HepG2 (cell line): ENCODE data around the gene PODXL2. TPM values are rescaled to one million over a fixed set of nuclear protein-coding genes. Genes with fewer than 3 reads are reported as not detected.

ENCODE experiments used
- ATAC-seq: fragments of 200-7000 bp; cut with Tn5 transposase; 3 replicates; pipeline ENCODE4 v1.9.1; 2020; ENCODE audit warnings: mild to moderate bottlenecking, moderate library complexity
- BruUV-seq: library from RNA; stranded (reverse); fragments of 400-500 nt; replicated peaks from 2 replicates; lab custom pipeline; 2021; lab: Mats Ljungman, UMichigan
- CTCF ChIA-PET: fragments of 300-600 bp; formaldehyde crosslinking; extraction: SDS; loops from one replicate; lab custom pipeline; 2021; ENCODE audit warnings: low total read pairs, inconsistent platforms, low intra/inter-chr PET ratio; lab: Yijun Ruan, JAX
- POLR2A ChIA-PET: fragments of 350-600 bp; sonication (Branson Sonifier 250); formaldehyde crosslinking; loops from one replicate; lab custom pipeline; 2020; ENCODE audit warnings: antibody characterized with exemption, inconsistent platforms; lab: Yijun Ruan, JAX
- DNase-seq: peaks from one replicate; pipeline ENCODE4 v3.0.0-alpha.2; 2015; ENCODE audit warnings: low spot score
- FAIRE-seq: peaks from 3 replicates; lab custom pipeline; 2011; peaks lifted over from hg19 to GRCh38; lab: Jason Lieb, UNC
- H2AFZ ChIP-seq: one replicate; pipeline ENCODE4 v1.6.1; 2011; ENCODE audit warnings: low read length, inconsistent platforms
- H3K27ac ChIP-seq: fragments of 300-600 bp; 3 replicates; pipeline ENCODE4 v1.8.0; 2011; ENCODE audit warnings: mixed run types, mild to moderate bottlenecking, mixed read lengths, low read length, inconsistent platforms; ENCODE audit not compliant: insufficient read depth; ENCODE audit errors: extremely low read length
- H3K27me3 ChIP-seq, 2 experiments: fragments of 200-600 bp in 1 of 2; 2 replicates in 1 of 2; 3 replicates in 1 of 2; pipeline versions ENCODE4 v1.6.0 to v1.8.0; 2011; ENCODE audit warnings: low read length in 2 of 2, mild to moderate bottlenecking in 2 of 2, moderate library complexity in 2 of 2, inconsistent platforms in 1 of 2; ENCODE audit not compliant: insufficient read depth in 2 of 2, control insufficient read depth in 1 of 2
- H3K36me3 ChIP-seq, 2 experiments: fragments of 200-600 bp in 1 of 2; replicated peaks in 1 of 2; 2 replicates in 1 of 2; 3 replicates in 1 of 2; pipeline versions ENCODE4 v1.5.1 to v1.8.0; 2011; ENCODE audit warnings: low read length in 2 of 2, inconsistent platforms in 1 of 2; ENCODE audit not compliant: insufficient read depth in 2 of 2, control insufficient read depth in 1 of 2
- H3K4me1 ChIP-seq: 2 replicates; pipeline ENCODE4 v1.5.1; 2012; ENCODE audit warnings: low read length, inconsistent platforms; ENCODE audit not compliant: insufficient read depth
- H3K4me2 ChIP-seq: 2 replicates; pipeline ENCODE4 v1.6.0; 2011; ENCODE audit warnings: low read depth, low read length, inconsistent platforms
- H3K4me3 ChIP-seq, 3 experiments: fragments of 200-600 bp in 1 of 3; sonication (generic), shearing (Covaris generic) in 1 of 3; replicated peaks in 1 of 3; 2 replicates each; pipeline ENCODE4 v1.5.1; 2011 to 2016; ENCODE audit warnings: low read length in 3 of 3, inconsistent platforms in 2 of 3, low read depth in 2 of 3, mild to moderate bottlenecking in 2 of 3, control low read depth in 1 of 3, mixed read lengths in 1 of 3; ENCODE audit not compliant: insufficient read depth in 1 of 3
- H3K79me2 ChIP-seq: one replicate; pipeline ENCODE4 v1.6.1; 2011; ENCODE audit warnings: low read length, inconsistent platforms; ENCODE audit not compliant: insufficient read depth
- H3K9ac ChIP-seq: 2 replicates; pipeline ENCODE4 v1.6.0; 2011; ENCODE audit warnings: mild to moderate bottlenecking, low read depth, low read length, inconsistent platforms; ENCODE audit not compliant: insufficient read depth
- H3K9me3 ChIP-seq: 2 replicates; pipeline ENCODE4 v1.5.1; 2012; ENCODE audit warnings: mild to moderate bottlenecking, low read length
- H4K20me1 ChIP-seq: 2 replicates; pipeline ENCODE4 v1.6.0; 2011; ENCODE audit warnings: inconsistent platforms, mild to moderate bottlenecking, low read length, moderate library complexity; ENCODE audit not compliant: insufficient read depth
- KLF11 ChIP-seq: IDR thresholded peaks from 2 replicates; pipeline ENCODE4 v1.6.1; 2016; ENCODE audit warnings: missing compliant biosample characterization
- SRSF4 ChIP-seq: fragments of 200-400 bp; formaldehyde crosslinking; IDR thresholded peaks from one replicate; pipeline ENCODE4 v1.6.1; 2018; ENCODE audit warnings: mild to moderate bottlenecking, low read depth, low read length, moderate library complexity; ENCODE audit not compliant: poor library complexity, severe bottlenecking
- ZHX1 ChIP-seq: sonication (generic); formaldehyde crosslinking; IDR thresholded peaks from 2 replicates; pipeline ENCODE4 v1.8.1; 2022; ENCODE audit warnings: low read depth, mild to moderate bottlenecking, missing genetic modification reagents
- ZNF382 ChIP-seq: sonication (generic); formaldehyde crosslinking; IDR thresholded peaks from 2 replicates; pipeline ENCODE4 v1.5.0; 2020; ENCODE audit warnings: missing genetic modification reagents, mild to moderate bottlenecking, borderline replicate concordance
- ZNF841 ChIP-seq: sonication (generic); formaldehyde crosslinking; IDR thresholded peaks from 2 replicates; pipeline ENCODE4 v1.8.1; 2023; ENCODE audit warnings: missing genetic modification reagents, borderline replicate concordance
- WGBS: methylation state at CpG from one replicate; pipeline ENCODE4 v1.1.6; 2017; ENCODE audit warnings: low lambda C conversion rate; 5-methylcytosine and 5-hydroxymethylcytosine counted together
- in situ Hi-C: cut with HindIII; loops from 2 replicates; pipeline ENCODE4 v1.10.0; 2017; ENCODE audit warnings: low pct_unique_long_range_greater_than_20kb; ENCODE audit not compliant: extremely low pct_ligation_motif_present
- intact Hi-C: fragments of 100-400 bp; cut with micrococcal nuclease; formaldehyde crosslinking; loops from one replicate; pipeline ENCODE4 v1.10.0; 2022; ENCODE audit not compliant: unreplicated experiment
- polyA plus RNA-seq, 8 experiments: library from polyadenylated mRNA; depleted of rRNA in 3 of 8; stranded (reverse) in 7 of 8; unstranded in 1 of 8; fragments of >200 nt; fragmentation: Illumina TruSeq in 4 of 8; extraction: Trizol in 4 of 8; gene quantifications; 2 replicates each; pipeline versions ENCODE4 v1.2.1 to v1.2.3, GENCODE V29; 2011 to 2016; ENCODE audit warnings: low read depth in 4 of 8, missing spikeins in 1 of 8, mixed read lengths in 1 of 8; ENCODE audit not compliant: insufficient read depth in 1 of 8
- total RNA-seq, 5 experiments: library from RNA; depleted of rRNA; stranded (reverse); fragments of >200 nt; fragmentation: Illumina TruSeq; extraction: Trizol; gene quantifications; 2 replicates each; pipeline ENCODE4 v1.2.3, GENCODE V29; 2016; ENCODE audit warnings: low read depth in 1 of 5

The PODXL2 gene
- total and polyA plus RNA-seq, 2 of the 13 experiments (the other 11 are each of a cell fraction or from before 2014, with no cell fraction given), result 20.4 to 25.1 TPM

DNA sequence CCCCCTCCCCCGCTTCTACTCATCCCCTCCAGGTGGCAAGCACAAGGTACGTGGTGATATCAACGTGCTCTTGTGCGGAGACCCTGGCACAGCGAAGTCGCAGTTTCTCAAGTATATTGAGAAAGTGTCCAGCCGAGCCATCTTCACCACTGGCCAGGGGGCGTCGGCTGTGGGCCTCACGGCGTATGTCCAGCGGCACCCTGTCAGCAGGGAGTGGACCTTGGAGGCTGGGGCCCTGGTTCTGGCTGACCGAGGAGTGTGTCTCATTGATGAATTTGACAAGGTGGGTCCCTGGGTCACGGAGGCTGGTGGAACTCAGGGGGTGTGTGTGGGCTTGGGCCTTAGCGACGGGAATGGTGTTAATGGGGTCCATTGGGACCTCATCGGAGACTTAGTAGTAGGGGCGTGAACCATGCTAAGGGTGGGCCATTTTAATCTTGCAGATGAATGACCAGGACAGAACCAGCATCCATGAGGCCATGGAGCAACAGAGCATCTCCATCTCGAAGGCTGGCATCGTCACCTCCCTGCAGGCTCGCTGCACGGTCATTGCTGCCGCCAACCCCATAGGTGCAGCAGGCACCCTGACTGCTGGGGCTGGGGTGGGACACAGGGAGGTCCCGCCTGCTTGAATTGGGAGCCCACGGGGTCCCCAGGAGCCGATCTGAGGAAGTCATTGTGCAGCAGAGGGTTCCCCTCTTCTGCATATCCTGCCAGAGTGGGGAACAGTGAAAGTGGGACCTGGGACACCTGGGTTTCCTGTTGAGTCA, 12.0 kb upstream of the PODXL2 start:
- intact Hi-C loops, result no loop called here
- H3K4me2 ChIP-seq, result no peak overlapping the region
- WGBS, result over 99% methylated on average over 18 of the region's 26 CpGs
- TF ChIP-seq ZNF841 (CRISPR knock-in tag) (no peak), SRSF4 (no peak)
- no peak for ATAC-seq
- H3K79me2 ChIP-seq, result no peaks in the 10 kb centered on the region
- peaks cover 37 to 94% of the 10 kb centered on the region in 2 experiments for H3K36me3 ChIP-seq
- H3K4me3 ChIP-seq, result no peak overlapping the region
- H3K9me3 ChIP-seq, result no peaks in the 10 kb centered on the region
- in situ Hi-C loops, result no loop called here
- no peak for FAIRE-seq
- no peak overlapping the region for H3K27ac ChIP-seq
- POLR2A ChIA-PET, result no interaction called here
- BruUV-seq, result no TSS peak
- no peaks in the 10 kb centered on the region for H4K20me1 ChIP-seq
- CTCF ChIA-PET, result no interaction called here
- no peak overlapping the region for H2AFZ ChIP-seq
- no peak for DNase-seq
- H3K27me3 ChIP-seq, result no peaks in the 10 kb centered on the region
- H3K4me1 ChIP-seq, result peaks cover 6% of the 10 kb centered on the region; the same call in 1 of the 2 replicates
- no peak overlapping the region for H3K9ac ChIP-seq

DNA sequence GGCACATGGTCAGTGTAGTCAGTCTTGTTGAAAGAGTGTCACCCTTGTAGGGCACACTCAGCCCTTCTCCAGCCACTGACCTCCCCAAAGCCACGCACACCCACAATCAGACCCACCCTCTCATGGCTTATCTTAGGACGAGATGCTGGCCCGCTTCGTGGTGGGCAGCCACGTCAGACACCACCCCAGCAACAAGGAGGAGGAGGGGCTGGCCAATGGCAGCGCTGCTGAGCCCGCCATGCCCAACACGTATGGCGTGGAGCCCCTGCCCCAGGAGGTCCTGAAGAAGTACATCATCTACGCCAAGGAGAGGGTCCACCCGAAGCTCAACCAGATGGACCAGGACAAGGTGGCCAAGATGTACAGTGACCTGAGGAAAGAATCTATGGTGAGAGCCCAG, 10.1 kb upstream of the PODXL2 start:
- ChIA-PET CTCF (no interaction called here), POLR2A (no interaction called here)
- no peaks in the 10 kb centered on the region for H3K4me1 ChIP-seq
- no peaks in the 10 kb centered on the region for H4K20me1 ChIP-seq
- no peak for TF ChIP-seq ZHX1 (CRISPR knock-in tag)
- TF ChIP-seq ZNF382 (CRISPR knock-in tag), result no peak
- no peak for TF ChIP-seq KLF11 (CRISPR knock-in tag)
- no peaks in the 10 kb centered on the region for H3K9me3 ChIP-seq
- in situ Hi-C loops, result no loop called here
- WGBS, result 98% methylated on average over 11 of the region's 11 CpGs
- no peaks in the 10 kb centered on the region for H3K27me3 ChIP-seq
- no TSS peak for BruUV-seq
- peaks cover 34 to 79% of the 10 kb centered on the region in 2 experiments for H3K36me3 ChIP-seq
- H3K4me2 ChIP-seq, result no peak overlapping the region
- no peak overlapping the region for H3K27ac ChIP-seq
- no peak for DNase-seq
- no peak overlapping the region for H3K9ac ChIP-seq
- H2AFZ ChIP-seq, result no peak overlapping the region
- H3K4me3 ChIP-seq, result no peak overlapping the region
- ATAC-seq, result no peak
- no peak for FAIRE-seq
- intact Hi-C loops, result no loop called here
- no peaks in the 10 kb centered on the region for H3K79me2 ChIP-seq
